Retina (tissue), 1 donor: ENCODE measurements around the gene SEPTIN10.
A peak's percentile ranks its signal among the peaks of the same experiment; 100 is the strongest.

Experiments used
- DNase-seq: peaks from one replicate; pipeline ENCODE4 v3.0.0-alpha.2; 2016

The SEPTIN10 gene

GRCh38 chr2:109521233-109522062 is 92.3 kb downstream of the SEPTIN10 start:
- no peak for DNase-seq

GRCh38 chr2:109519513-109519912 is 94.3 kb downstream of the SEPTIN10 start:
- DNase-seq = no peak

GRCh38 chr2:109517118-109517889 is 96.5 kb downstream of the SEPTIN10 start:
- DNase-seq = no peak

- DNase-seq = peak; percentile 81
Observed at GRCh38 chr2:109516445-109517117, 97.2 kb downstream of the SEPTIN10 start.

- no peak for DNase-seq
Observed at GRCh38 chr2:109514857-109515256, 98.9 kb downstream of the SEPTIN10 start.

DNA sequence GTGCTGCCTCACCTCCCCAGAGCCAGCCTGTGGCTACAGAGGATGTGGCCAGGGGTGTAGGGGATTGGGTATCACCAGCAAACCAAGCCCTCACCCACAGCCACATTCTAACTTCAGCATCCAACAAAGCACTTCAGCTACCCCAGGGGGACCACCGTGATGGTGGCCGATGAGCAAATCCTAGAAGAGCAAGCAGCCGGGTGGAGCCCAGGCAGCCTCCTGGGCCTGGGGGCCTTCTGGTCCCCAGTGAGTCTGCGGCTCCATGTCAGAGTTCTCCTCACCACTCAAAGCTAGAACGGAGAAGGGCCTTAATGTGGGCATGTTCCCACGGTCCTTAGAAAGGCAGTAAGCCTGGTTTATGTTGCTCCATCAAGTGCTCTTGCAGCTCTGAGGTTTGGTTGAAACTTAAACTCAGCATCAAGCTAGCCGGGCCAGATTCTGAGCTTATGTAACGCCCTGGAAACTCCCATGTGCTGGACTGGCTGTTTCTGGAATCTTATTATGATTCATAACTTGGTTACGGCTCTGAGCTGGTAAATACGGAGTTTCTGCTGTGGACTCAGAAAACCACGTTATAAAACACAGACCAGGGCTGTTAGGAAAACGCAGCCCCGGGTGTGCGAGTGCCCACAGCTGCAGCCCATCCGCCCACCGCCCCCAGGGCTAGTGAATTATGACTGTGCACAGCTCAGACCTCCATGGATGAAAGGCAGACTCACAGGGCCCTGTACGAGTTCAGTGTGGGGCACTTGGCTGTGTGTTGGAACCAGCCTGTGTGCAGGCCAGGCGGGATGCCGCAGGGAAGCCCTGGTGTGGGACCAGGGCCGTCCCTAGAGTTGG is 99.8 kb downstream of the SEPTIN10 start:
- no peak for DNase-seq

DNA sequence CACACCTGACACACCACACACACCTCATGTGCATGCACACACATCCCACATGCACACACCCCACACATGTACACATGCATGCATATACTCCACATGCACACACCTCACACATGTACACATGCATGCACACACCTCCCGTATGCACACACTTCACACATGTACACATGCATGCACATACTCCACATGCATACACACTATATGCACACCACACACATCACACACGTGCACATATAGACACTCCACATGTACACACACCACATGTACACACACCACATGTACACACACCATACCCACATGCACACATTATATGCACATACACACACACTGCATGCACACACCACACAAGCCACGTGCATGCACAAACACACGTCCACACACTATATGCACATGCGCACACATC is 100.5 kb downstream of the SEPTIN10 start:
- no peak for DNase-seq

DNA sequence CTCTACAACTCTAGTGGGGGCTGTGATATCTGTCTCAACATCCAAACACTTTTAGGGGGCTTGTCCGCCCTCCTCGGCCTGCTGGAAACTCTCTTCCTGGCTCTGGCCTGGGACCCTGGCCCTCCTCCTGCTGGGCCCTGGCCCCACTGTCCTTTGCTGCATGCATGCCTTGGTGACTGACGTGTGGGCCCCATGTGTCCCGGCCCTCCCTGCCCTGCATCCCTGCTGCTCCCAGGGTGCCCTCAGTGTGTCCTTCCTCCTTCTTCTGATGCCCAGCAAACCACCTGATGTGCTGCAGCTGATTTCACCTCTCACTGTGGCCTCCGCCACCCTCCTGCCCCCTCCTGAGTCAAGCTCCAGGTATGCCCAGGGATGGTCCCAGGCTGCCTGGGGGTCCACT is 101.7 kb downstream of the SEPTIN10 start:
- no peak for DNase-seq

DNA sequence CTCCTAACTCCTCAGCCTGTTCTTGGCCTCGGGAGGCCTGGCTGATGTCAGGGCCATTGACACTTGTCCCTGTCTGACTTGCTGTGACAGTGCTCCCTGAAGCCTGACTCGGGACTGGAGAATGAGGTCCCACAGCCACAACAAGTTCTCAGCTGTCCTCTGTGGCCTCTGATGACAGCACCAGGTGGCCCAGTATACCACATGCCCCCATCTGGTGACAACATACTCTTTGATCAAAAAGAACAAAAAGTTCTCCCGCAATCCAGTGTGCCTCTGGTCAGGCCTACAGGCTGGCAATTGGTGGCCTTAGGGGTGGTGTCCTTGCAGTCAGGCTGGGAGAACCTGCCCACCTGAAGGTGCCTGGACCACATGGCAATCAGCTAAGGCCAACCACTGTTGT is 102.6 kb downstream of the SEPTIN10 start:
- no peak for DNase-seq

DNA sequence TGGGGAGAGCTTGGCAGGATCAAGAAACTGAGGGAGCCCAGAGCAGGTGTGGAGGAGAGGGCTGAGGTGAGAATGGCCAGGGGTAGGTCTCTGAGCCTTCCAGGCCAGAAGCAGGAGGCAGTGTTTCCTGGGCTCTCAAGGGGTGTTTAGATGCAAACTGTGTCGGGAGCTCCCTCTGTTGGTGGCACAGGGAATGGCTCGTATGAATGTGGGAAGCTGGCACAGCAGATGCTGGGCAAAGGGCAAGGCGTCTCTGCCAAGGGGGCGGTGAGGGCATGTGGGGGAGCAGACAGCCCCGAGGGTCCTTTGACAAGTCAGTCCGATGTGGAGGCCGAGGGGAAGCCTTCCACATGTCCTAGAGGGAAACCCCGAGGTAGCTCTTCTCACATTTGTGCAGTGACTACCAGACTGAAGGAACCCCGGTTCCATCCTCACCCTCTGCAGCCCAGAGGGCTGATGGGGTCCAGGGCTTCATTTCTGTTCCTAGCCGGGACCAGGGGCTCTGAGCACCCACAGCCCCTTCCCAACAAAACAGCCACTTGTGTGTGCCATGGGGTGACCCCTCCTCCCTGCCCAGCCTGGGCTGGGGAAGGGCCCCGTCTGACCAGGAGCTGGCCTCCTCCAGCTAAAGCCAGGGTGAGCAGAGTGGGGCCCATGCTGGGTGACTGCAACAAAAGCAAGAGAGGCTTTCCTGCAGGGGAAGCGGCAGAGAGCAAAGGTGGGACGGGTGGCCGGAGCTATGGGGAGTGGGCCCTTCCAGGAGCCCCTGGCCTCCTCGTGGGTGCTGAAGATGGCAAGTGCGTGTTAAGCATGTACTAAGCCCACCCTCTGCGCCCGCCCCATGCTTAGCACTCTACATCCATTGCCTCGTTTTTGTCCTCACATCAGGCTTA is 103.4 kb downstream of the SEPTIN10 start:
- DNase-seq = peak; percentile 85

DNA sequence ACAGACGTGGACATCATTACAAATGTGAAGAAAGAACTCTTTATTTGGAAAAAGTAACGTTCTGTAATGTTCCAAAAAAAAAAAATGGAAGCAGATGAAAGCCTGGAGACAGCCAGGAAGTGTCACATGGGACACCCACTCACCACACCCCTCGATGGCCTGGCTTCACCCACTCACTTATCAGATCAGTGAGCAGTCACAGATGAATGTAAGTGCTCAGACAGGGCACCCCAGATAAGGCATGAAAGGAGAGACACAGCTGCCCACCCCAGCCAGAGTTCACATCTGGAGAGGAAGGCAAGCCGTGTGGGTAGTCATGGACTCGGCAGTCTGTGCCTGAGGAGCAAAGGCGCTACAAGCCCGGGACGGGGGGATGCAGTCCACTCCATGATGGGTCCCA is 105.2 kb downstream of the SEPTIN10 start:
- DNase-seq = no peak

DNA sequence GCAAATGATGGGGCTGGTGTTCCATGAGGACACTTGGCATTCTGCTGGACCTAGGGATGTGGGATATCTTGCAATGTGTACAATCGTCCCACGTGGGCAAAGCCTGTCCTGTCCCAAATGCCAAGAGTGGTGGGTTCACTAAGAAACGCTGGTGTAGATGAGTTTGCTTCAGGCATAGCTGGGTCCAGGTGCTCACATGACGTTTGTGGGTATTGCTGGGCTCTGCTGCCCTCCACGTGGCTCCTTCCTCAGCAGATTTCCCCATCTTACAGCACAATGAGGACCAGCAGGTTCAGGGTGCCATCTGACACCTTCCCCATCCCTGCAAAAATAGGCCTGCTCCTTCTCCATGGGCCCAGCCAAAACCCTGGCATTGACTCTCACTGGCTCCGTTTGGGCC is 105.9 kb downstream of the SEPTIN10 start:
- no peak for DNase-seq

DNA sequence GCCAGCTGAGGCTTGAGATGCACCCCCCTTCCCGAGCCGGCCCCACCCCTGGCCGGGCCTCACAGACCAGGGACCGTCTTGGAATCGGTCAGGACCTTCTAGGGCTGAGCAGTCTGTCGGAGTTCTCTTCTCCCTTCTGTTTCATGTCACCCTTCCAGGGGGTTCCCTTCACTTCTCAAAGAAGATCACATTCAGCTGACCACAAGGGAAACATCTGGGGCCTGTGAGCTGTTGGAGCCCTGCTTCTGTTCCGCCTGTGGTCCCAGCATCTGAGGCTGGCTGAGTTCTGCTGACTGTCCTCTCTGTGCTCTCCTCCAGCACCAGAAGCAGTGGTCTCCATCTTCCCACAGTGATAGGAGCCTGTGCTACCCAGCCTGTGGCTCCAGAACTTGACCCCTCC is 106.5 kb downstream of the SEPTIN10 start:
- no peak for DNase-seq

GRCh38 chr2:109503191-109503590 is 110.6 kb downstream of the SEPTIN10 start:
- no peak for DNase-seq

DNA sequence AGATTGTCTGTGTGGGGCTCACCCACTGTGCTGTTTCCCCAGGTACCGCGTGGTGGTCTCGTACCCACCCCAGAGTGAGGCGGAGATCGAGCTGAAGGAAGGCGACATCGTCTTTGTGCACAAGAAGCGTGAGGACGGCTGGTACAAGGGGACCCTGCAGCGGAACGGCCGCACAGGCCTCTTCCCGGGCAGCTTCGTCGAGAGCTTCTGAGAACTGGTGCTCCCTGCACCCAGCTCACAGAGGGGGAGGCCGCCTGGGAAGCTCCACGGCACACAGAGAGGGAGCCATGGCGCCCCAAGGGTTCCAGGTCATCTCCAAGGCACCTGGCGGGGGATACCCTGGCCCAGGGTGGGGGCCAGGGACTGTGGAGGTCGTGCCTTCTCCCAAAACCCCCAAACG is 112.3 kb downstream of the SEPTIN10 start:
- no peak for DNase-seq

DNA sequence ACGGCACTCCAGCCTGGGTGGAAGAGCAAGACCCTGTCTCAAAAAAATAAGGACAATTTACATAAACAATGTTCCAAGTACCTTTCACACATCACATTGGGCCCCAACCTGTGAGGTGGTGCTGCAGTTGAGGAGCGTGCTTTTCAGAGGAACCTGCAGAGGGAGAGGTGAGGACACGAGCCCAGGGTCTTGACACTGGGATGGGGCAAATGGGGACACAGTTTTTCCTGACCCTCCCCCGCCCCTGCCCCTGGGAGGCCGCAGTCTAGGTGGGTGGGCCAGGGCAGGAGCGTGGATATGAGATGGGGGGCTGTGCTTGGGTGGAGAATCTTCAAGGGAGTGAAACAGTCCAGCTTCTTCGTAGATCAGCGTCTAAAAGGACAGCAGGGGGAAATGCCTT is 112.9 kb downstream of the SEPTIN10 start:
- no peak for DNase-seq

DNA sequence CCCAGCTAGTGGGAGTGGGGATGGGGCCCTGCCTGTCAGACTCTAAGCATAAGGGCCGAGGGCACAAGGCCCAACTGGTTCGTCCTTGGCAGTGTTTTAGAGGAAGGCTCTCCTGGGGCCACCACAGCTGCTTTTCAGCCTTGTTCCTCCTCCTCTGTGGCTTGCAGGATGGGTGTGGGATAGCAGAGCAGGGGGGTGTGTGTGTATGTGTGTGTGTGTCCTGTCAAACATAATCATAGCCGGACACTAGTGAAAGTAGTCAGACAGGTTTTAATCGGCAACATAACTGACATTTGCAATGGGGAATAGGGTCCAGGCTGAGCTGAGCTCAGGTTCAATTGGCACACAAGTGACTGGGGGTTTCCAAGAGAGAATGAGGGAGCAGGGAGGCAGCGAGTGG is 114.2 kb downstream of the SEPTIN10 start:
- no peak for DNase-seq

- DNase-seq = no peak
Observed at GRCh38 chr2:109498906-109499305, 114.9 kb downstream of the SEPTIN10 start.

DNA sequence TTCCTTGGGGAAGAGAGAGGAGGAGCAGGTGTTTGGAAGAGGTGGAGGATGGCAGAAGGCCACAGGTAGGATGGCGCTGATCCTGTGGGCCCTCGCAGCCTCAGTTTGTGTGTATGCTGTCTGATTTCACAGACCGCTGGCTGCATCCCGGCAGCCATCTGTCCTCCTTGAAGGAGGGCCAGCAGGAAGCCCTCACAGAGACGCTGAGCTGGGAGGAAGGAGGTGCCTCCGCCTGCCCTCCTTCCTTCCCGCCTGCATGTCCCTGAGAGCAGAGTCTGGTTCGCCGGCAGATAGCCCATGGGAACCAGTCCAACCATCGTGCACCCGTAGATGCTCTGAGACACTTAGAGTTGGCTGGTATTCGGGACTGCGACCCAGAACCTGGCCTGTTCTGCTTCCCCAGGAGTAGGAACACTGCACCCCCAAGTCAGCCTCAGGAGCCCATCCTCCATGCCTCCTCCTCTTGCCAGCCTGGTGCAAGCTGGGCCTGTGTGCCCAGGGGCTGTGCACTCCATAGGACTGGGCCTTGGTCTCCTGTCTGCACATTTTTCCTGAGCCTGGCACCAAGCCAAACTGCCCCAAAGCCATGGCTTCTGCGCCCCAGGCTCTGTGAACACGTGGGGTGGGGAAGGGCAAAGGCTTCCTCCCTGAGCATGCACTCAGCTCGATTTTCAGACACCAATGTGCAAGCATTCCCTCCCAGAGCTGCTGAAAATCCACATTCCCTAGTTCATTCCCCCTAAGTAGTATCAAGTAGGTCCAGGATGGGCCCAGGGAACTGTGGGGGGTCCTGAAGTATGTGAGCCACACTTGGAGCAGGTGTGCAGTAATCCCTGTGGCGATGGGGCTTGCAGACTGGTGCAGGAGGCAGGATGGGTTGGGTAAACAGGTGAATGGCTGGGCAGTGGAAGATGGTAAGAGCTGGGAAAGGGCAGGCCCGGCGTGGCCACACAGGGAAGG is 115.6 kb downstream of the SEPTIN10 start:
- DNase-seq = peak; percentile 38

- DNase-seq = no peak
Observed at GRCh38 chr2:109497463-109497862, 116.3 kb downstream of the SEPTIN10 start.
